Measurements from ENCODE around the gene GPSM1. TPM values are rescaled to one million over a fixed set of nuclear protein-coding genes. Genes with fewer than 3 reads are reported as not detected.
A peak's percentile ranks its signal among the peaks of the same experiment; 100 is the strongest.

GPSM1 gene
- total and polyA plus RNA-seq, 3 donors from 2014 or later, result 33.5 to 101 (median 84.4) TPM

GRCh38 chr9:136385015-136385414, 57.7 kb downstream of the GPSM1 start:
- no peaks in the 10 kb centered on the region for H3K27me3 ChIP-seq
- H3K4me3 ChIP-seq, result no peak overlapping the region
- intact Hi-C loops (cut with DNase I; ENCODE audit: low total_unique reads), result no loop called here
- H3K36me3 ChIP-seq (ENCODE audit: low read depth, missing control alignments), result no peaks in the 10 kb centered on the region
- no peak for TF ChIP-seq CTCF (IDR thresholded peaks at IDR 0.05)
- TF ChIP-seq POLR2A (IDR thresholded peaks at IDR 0.05), result no peak
- H3K27ac ChIP-seq, result no peak overlapping the region
- no peak for DNase-seq
- WGBS, 2 donors, result 95 to 96% methylated on average over 11 of the region's 11 CpGs
- no peaks in the 10 kb centered on the region for H3K9me3 ChIP-seq
- no peaks in the 10 kb centered on the region for H3K4me1 ChIP-seq

- no peak for DNase-seq
- WGBS, 2 donors, result 94 to 97% methylated on average over 13 of the region's 13 CpGs
- Histone ChIP-seq H3K4me1 (no peaks in the 10 kb centered on the region), H3K36me3 (ENCODE audit: low read depth, missing control alignments) (no peaks in the 10 kb centered on the region), H3K4me3 (no peak overlapping the region), H3K27me3 (no peaks in the 10 kb centered on the region), H3K27ac (no peak overlapping the region), H3K9me3 (no peaks in the 10 kb centered on the region)
- TF ChIP-seq CTCF (IDR thresholded peaks at IDR 0.05) (no peak), POLR2A (IDR thresholded peaks at IDR 0.05) (no peak)
- intact Hi-C loops (cut with DNase I; ENCODE audit: low total_unique reads), result no loop called here
Measured at GRCh38 chr9:136386018-136386417, 58.7 kb downstream of the GPSM1 start.

- WGBS, 2 donors, result 91 to 96% methylated on average over 19 of the region's 19 CpGs
- no peaks in the 10 kb centered on the region for H3K4me1 ChIP-seq
- TF ChIP-seq CTCF (IDR thresholded peaks at IDR 0.05) (no peak), POLR2A (IDR thresholded peaks at IDR 0.05) (no peak)
- H3K4me3 ChIP-seq, result no peak overlapping the region
- no peak for DNase-seq
- H3K36me3 ChIP-seq (ENCODE audit: low read depth, missing control alignments), result no peaks in the 10 kb centered on the region
- H3K27ac ChIP-seq, result no peak overlapping the region
- H3K9me3 ChIP-seq, result no peaks in the 10 kb centered on the region
- no peaks in the 10 kb centered on the region for H3K27me3 ChIP-seq
- intact Hi-C loops (cut with DNase I; ENCODE audit: low total_unique reads), result no loop called here
Measured at GRCh38 chr9:136387217-136387616, 59.9 kb downstream of the GPSM1 start.

- DNase-seq, result no peak
- no peak overlapping the region for H3K27ac ChIP-seq
- TF ChIP-seq CTCF (IDR thresholded peaks at IDR 0.05) (no peak), POLR2A (IDR thresholded peaks at IDR 0.05) (no peak)
- H3K27me3 ChIP-seq, result no peaks in the 10 kb centered on the region
- no peaks in the 10 kb centered on the region for H3K4me1 ChIP-seq
- no peaks in the 10 kb centered on the region for H3K36me3 ChIP-seq (ENCODE audit: low read depth, missing control alignments)
- no peaks in the 10 kb centered on the region for H3K9me3 ChIP-seq
- H3K4me3 ChIP-seq, result no peak overlapping the region
- WGBS, 2 donors, result 90% methylated on average over 14 of the region's 14 CpGs
- intact Hi-C loops (cut with DNase I; ENCODE audit: low total_unique reads), result no loop called here
Measured at GRCh38 chr9:136389396-136389795, 62.1 kb downstream of the GPSM1 start.

- intact Hi-C loops (cut with DNase I; ENCODE audit: low total_unique reads), result no loop called here
- WGBS, 2 donors, result 81 to 83% methylated on average over 13 to 28 of the region's 28 CpGs
- no peak for TF ChIP-seq CTCF (IDR thresholded peaks at IDR 0.05)
- no peak for TF ChIP-seq POLR2A (IDR thresholded peaks at IDR 0.05)
- peak; percentile 32 for DNase-seq
- Histone ChIP-seq H3K27me3 (no peaks in the 10 kb centered on the region), H3K36me3 (ENCODE audit: low read depth, missing control alignments) (no peaks in the 10 kb centered on the region), H3K27ac (no peak overlapping the region), H3K4me1 (no peaks in the 10 kb centered on the region), H3K9me3 (no peaks in the 10 kb centered on the region), H3K4me3 (no peak overlapping the region)
Measured at GRCh38 chr9:136391737-136392537, 64.6 kb downstream of the GPSM1 start.
